Neural progenitor cell (in vitro differentiated cells): ENCODE results near the gene MSANTD1. TPM values are rescaled to one million over a fixed set of nuclear protein-coding genes. Genes with fewer than 3 reads are reported as not detected.

Source experiments
- DNase-seq: peaks from one replicate; pipeline ENCODE4 v3.0.0-alpha.2; 2016; ENCODE audit warnings: low spot score
- H2AFZ ChIP-seq: fragments of 200-600 bp; sonication (generic); replicated peaks from 2 replicates; pipeline ENCODE4 v1.6.1; 2016; ENCODE audit warnings: antibody characterized with exemption
- H3F3A ChIP-seq: fragments of 200-600 bp; sonication (generic); 2 replicates; pipeline ENCODE4 v1.6.1; 2016; ENCODE audit warnings: antibody characterized with exemption, low read depth
- H3K27ac ChIP-seq: fragments of 200-600 bp; sonication (generic); 2 replicates; pipeline ENCODE4 v1.5.1; 2016; ENCODE audit warnings: mild to moderate bottlenecking
- H3K27me3 ChIP-seq: fragments of 200-600 bp; sonication (generic); 2 replicates; pipeline ENCODE4 v1.6.1; 2016; ENCODE audit warnings: mild to moderate bottlenecking, moderate library complexity
- H3K36me3 ChIP-seq: fragments of 200-600 bp; sonication (generic); 2 replicates; pipeline ENCODE4 v1.5.1; 2016
- H3K4me1 ChIP-seq: fragments of 200-600 bp; sonication (generic); 2 replicates; pipeline ENCODE4 v1.6.1; 2016; ENCODE audit warnings: mixed run types
- H3K4me2 ChIP-seq: fragments of 200-600 bp; sonication (generic); 2 replicates; pipeline ENCODE4 v1.6.1; 2016
- H3K4me3 ChIP-seq: fragments of 200-600 bp; sonication (generic); 2 replicates; pipeline ENCODE4 v1.5.1; 2016
- H3K79me2 ChIP-seq: fragments of 200-600 bp; sonication (generic); 2 replicates; pipeline ENCODE4 v1.6.1; 2016; ENCODE audit warnings: low read depth
- H3K9ac ChIP-seq: fragments of 200-600 bp; sonication (generic); 2 replicates; pipeline ENCODE4 v1.6.1; 2016
- H3K9me3 ChIP-seq: fragments of 200-600 bp; sonication (generic); 2 replicates; pipeline ENCODE4 v1.5.1; 2016; ENCODE audit warnings: low read depth
- H4K20me1 ChIP-seq: fragments of 200-600 bp; sonication (generic); 2 replicates; pipeline ENCODE4 v1.6.1; 2016; ENCODE audit warnings: low read depth
- H3K27ac Mint-ChIP-seq: 3 replicates; pipeline ENCODE4 v1.8.0; 2021; ENCODE audit warnings: mixed read lengths
- H3K27me3 Mint-ChIP-seq: 2 replicates; pipeline ENCODE4 v1.8.0; 2022; ENCODE audit warnings: low read depth, mild to moderate bottlenecking, inconsistent platforms, moderate library complexity, mixed read lengths; ENCODE audit not compliant: insufficient read depth
- H3K36me3 Mint-ChIP-seq: 3 replicates; pipeline ENCODE4 v1.8.0; 2021; ENCODE audit warnings: mixed read lengths
- H3K4me1 Mint-ChIP-seq: 3 replicates; pipeline ENCODE4 v1.8.0; 2021; ENCODE audit warnings: mixed read lengths
- H3K4me3 Mint-ChIP-seq: 3 replicates; pipeline ENCODE4 v1.8.0; 2021; ENCODE audit warnings: mild to moderate bottlenecking, moderate library complexity, mixed read lengths
- H3K9me3 Mint-ChIP-seq: 3 replicates; pipeline ENCODE4 v1.8.0; 2020; ENCODE audit warnings: mixed read lengths
- CTCF ChIP-seq: fragments of 200-600 bp; sonication (generic); IDR thresholded peaks from 2 replicates; pipeline ENCODE4 v1.5.1; 2017; ENCODE audit warnings: antibody characterized with exemption, mild to moderate bottlenecking
- EZH2 ChIP-seq: fragments of 200-600 bp; sonication (generic); IDR thresholded peaks from 2 replicates; pipeline ENCODE4 v1.6.1; 2017; ENCODE audit warnings: antibody characterized with exemption, mild to moderate bottlenecking, moderate library complexity
- EZH2phosphoT487 ChIP-seq: fragments of 200-600 bp; sonication (generic); IDR thresholded peaks from 2 replicates; pipeline ENCODE4 v1.6.1; 2017; ENCODE audit warnings: antibody characterized with exemption
- total RNA-seq: library from RNA; depleted of rRNA; stranded (reverse); fragments of >200 nt; gene quantifications from 2 replicates; pipeline ENCODE4 v1.2.3, GENCODE V29; 2015; ENCODE audit warnings: low replicate concordance

Gene MSANTD1
- total RNA-seq, 1 donor from 2014 or later: 0.17 TPM

GRCh38 chr4:3228881-3229280, 20.1 kb upstream of the MSANTD1 start:
- no peaks in the 10 kb centered on the region for H3F3A ChIP-seq
- no peaks in the 10 kb centered on the region for H3K4me1 Mint-ChIP-seq
- no peak overlapping the region for H3K9ac ChIP-seq
- H3K27me3 ChIP-seq: no peaks in the 10 kb centered on the region
- H3K9me3 Mint-ChIP-seq: no peaks in the 10 kb centered on the region
- H3K4me3 Mint-ChIP-seq: no peak overlapping the region
- H3K36me3 ChIP-seq: no peaks in the 10 kb centered on the region
- H3K27ac ChIP-seq: no peak overlapping the region
- no peaks in the 10 kb centered on the region for H3K9me3 ChIP-seq
- H3K27ac Mint-ChIP-seq: no peak overlapping the region
- TF ChIP-seq EZH2 (no peak), EZH2phosphoT487 (no peak), CTCF (no peak)
- no peaks in the 10 kb centered on the region for H3K79me2 ChIP-seq
- no peak for DNase-seq
- H3K4me1 ChIP-seq: no peaks in the 10 kb centered on the region
- peaks cover 8% of the 10 kb centered on the region for H3K27me3 Mint-ChIP-seq
- H3K36me3 Mint-ChIP-seq: peaks cover 43% of the 10 kb centered on the region
- H3K4me3 ChIP-seq: no peak overlapping the region
- no peak overlapping the region for H2AFZ ChIP-seq
- no peaks in the 10 kb centered on the region for H4K20me1 ChIP-seq
- H3K4me2 ChIP-seq: no peak overlapping the region

GRCh38 chr4:3229328-3229727, 19.6 kb upstream of the MSANTD1 start:
- no peaks in the 10 kb centered on the region for H4K20me1 ChIP-seq
- peaks cover 44% of the 10 kb centered on the region for H3K36me3 Mint-ChIP-seq

GRCh38 chr4:3229964-3230363, 19.0 kb upstream of the MSANTD1 start:
- no peak for TF ChIP-seq EZH2phosphoT487
- TF ChIP-seq EZH2: no peak
- TF ChIP-seq CTCF: no peak
- H3K27ac Mint-ChIP-seq: no peak overlapping the region
- H3K36me3 ChIP-seq: no peaks in the 10 kb centered on the region
- no peak overlapping the region for H2AFZ ChIP-seq
- no peaks in the 10 kb centered on the region for H3F3A ChIP-seq
- H3K9me3 ChIP-seq: no peaks in the 10 kb centered on the region
- H3K4me1 Mint-ChIP-seq: no peaks in the 10 kb centered on the region
- no peak overlapping the region for H3K27ac ChIP-seq
- no peaks in the 10 kb centered on the region for H3K79me2 ChIP-seq
- peaks cover 8% of the 10 kb centered on the region for H3K27me3 Mint-ChIP-seq
- no peak overlapping the region for H3K4me2 ChIP-seq
- no peak for DNase-seq
- H3K9me3 Mint-ChIP-seq: no peaks in the 10 kb centered on the region
- H3K4me1 ChIP-seq: no peaks in the 10 kb centered on the region
- no peak overlapping the region for H3K4me3 ChIP-seq
- no peaks in the 10 kb centered on the region for H3K27me3 ChIP-seq
- peaks cover 46% of the 10 kb centered on the region for H3K36me3 Mint-ChIP-seq
- no peak overlapping the region for H3K4me3 Mint-ChIP-seq
- no peak overlapping the region for H3K9ac ChIP-seq
- H4K20me1 ChIP-seq: no peaks in the 10 kb centered on the region

More at GRCh38 chr4:3229328-3229727, 19.6 kb upstream of the MSANTD1 start:
- H3K4me3 Mint-ChIP-seq: no peak overlapping the region
- Histone ChIP-seq H3K4me2 (no peak overlapping the region), H3K27me3 (no peaks in the 10 kb centered on the region), H3K79me2 (no peaks in the 10 kb centered on the region), H3K9me3 (no peaks in the 10 kb centered on the region), H3K9ac (no peak overlapping the region), H3K4me3 (no peak overlapping the region), H3K36me3 (no peaks in the 10 kb centered on the region), H3K4me1 (no peaks in the 10 kb centered on the region), H3F3A (no peaks in the 10 kb centered on the region), H3K27ac (no peak overlapping the region), H2AFZ (no peak overlapping the region)
- H3K9me3 Mint-ChIP-seq: no peaks in the 10 kb centered on the region
- H3K4me1 Mint-ChIP-seq: no peaks in the 10 kb centered on the region
- DNase-seq: no peak
- peaks cover 8% of the 10 kb centered on the region for H3K27me3 Mint-ChIP-seq
- TF ChIP-seq EZH2phosphoT487 (no peak), EZH2 (no peak), CTCF (no peak)
- no peak overlapping the region for H3K27ac Mint-ChIP-seq
